GM12878 (cell line): ENCODE data around the gene RFX3. TPM values are rescaled to one million over a fixed set of nuclear protein-coding genes. Genes with fewer than 3 reads are reported as not detected.

ENCODE experiments used
- ATAC-seq: fragments of 200-7000 bp; cut with Tn5 transposase; 3 replicates; pipeline ENCODE4 v1.9.1; 2020; ENCODE audit warnings: mild to moderate bottlenecking, moderate library complexity
- BruUV-seq: library from RNA; stranded (reverse); fragments of 400-500 nt; replicated peaks from 2 replicates; lab custom pipeline; 2021; lab: Mats Ljungman, UMichigan
- CTCF ChIA-PET: fragments of 300-600 bp; sonication (Branson Sonifier 250); formaldehyde crosslinking; extraction: SDS; loops from one replicate; lab custom pipeline; 2021; ENCODE audit warnings: inconsistent platforms; lab: Yijun Ruan, JAX
- POLR2A ChIA-PET: fragments of 350-600 bp; formaldehyde crosslinking; extraction: SDS; loops from one replicate; lab custom pipeline; 2021; ENCODE audit warnings: inconsistent platforms; lab: Charles Lee
- RAD21 ChIA-PET: fragments of 300-600 bp; sonication (Branson Sonifier 250); formaldehyde crosslinking; loops from one replicate; lab custom pipeline; 2023; ENCODE audit warnings: antibody characterized with exemption; ENCODE audit not compliant: unreplicated experiment; lab: Charles Lee
- SMC1A ChIA-PET: fragments of 300-600 bp; sonication (Branson Sonifier 250); formaldehyde crosslinking; loops from one replicate; lab custom pipeline; 2023; ENCODE audit not compliant: unreplicated experiment, uncharacterized antibody; lab: Charles Lee
- DNase-seq: peaks from one replicate; pipeline ENCODE4 v3.0.0-alpha.2; 2011; ENCODE audit warnings: low read depth, low spot score
- FAIRE-seq: peaks from 3 replicates; lab custom pipeline; 2011; peaks lifted over from hg19 to GRCh38; lab: Jason Lieb, UNC
- H2AFZ ChIP-seq: 2 replicates; pipeline ENCODE4 v1.6.0; 2011; ENCODE audit warnings: low read depth, low read length, control low read depth; ENCODE audit not compliant: control insufficient read depth
- H3K27ac ChIP-seq: 2 replicates; pipeline ENCODE4 v1.5.1; 2011; ENCODE audit warnings: control low read depth; ENCODE audit not compliant: control insufficient read depth, insufficient read depth
- H3K27me3 ChIP-seq, 2 experiments: replicated peaks in 1 of 2; 2 replicates each; pipeline versions ENCODE4 v1.6.0 to v1.6.1; 2011; ENCODE audit warnings: low read length in 1 of 2; ENCODE audit not compliant: control insufficient read depth in 2 of 2, insufficient read depth in 2 of 2
- H3K36me3 ChIP-seq, 2 experiments: 2 replicates each; pipeline ENCODE4 v1.5.1; 2011; ENCODE audit warnings: low read length in 1 of 2; ENCODE audit not compliant: control insufficient read depth in 2 of 2, insufficient read depth in 2 of 2
- H3K4me1 ChIP-seq: 2 replicates; pipeline ENCODE4 v1.6.1; 2011; ENCODE audit warnings: mild to moderate bottlenecking, low read length, moderate library complexity, mixed read lengths; ENCODE audit not compliant: control insufficient read depth, insufficient read depth
- H3K4me2 ChIP-seq: 2 replicates; pipeline ENCODE4 v1.6.0; 2011; ENCODE audit warnings: control low read depth; ENCODE audit not compliant: control insufficient read depth, insufficient read depth
- H3K4me3 ChIP-seq: fragments of 200-600 bp; sonication (generic); 2 replicates; pipeline ENCODE4 v1.5.1; 2016
- H3K79me2 ChIP-seq: 2 replicates; pipeline ENCODE4 v1.6.0; 2011; ENCODE audit warnings: low read length; ENCODE audit not compliant: control insufficient read depth, insufficient read depth
- H3K9ac ChIP-seq: 2 replicates; pipeline ENCODE4 v1.8.0; 2011; ENCODE audit warnings: low read length, control low read depth, mixed read lengths; ENCODE audit not compliant: control insufficient read depth, insufficient read depth
- H3K9me3 ChIP-seq: replicated peaks from 3 replicates; pipeline ENCODE4 v1.5.1; 2011; ENCODE audit warnings: mild to moderate bottlenecking, low read length; ENCODE audit not compliant: control insufficient read depth, insufficient read depth
- H4K20me1 ChIP-seq: 2 replicates; pipeline ENCODE4 v1.6.0; 2011; ENCODE audit not compliant: control insufficient read depth, insufficient read depth
- BCL11A ChIP-seq: IDR thresholded peaks from 2 replicates; pipeline ENCODE4 v1.6.1; 2011; ENCODE audit warnings: low read depth, low read length
- BHLHE40 ChIP-seq, 2 experiments: fragments of 450-650 bp in 1 of 2; IDR thresholded peaks; 2 replicates each; pipeline ENCODE4 v1.6.1; 2011 to 2017; ENCODE audit warnings: low read depth in 2 of 2, borderline replicate concordance in 1 of 2, improper control_type of control experiment in 1 of 2, low read length in 1 of 2, mild to moderate bottlenecking in 1 of 2
- CHD1 ChIP-seq: IDR thresholded peaks from 2 replicates; pipeline ENCODE4 v1.6.1; 2012; ENCODE audit warnings: low read depth, low read length, improper control_type of control experiment
- ESRRA ChIP-seq: IDR thresholded peaks from 2 replicates; pipeline ENCODE4 v1.6.1; 2012; ENCODE audit warnings: mild to moderate bottlenecking, low read length, improper control_type of control experiment
- GATAD2B ChIP-seq: fragments of 450-650 bp; conservative IDR thresholded peaks from 2 replicates; pipeline ENCODE4 v1.6.1; 2017; ENCODE audit warnings: low read depth, mild to moderate bottlenecking, moderate library complexity
- JUND ChIP-seq: IDR thresholded peaks from 2 replicates; pipeline ENCODE4 v1.6.1; 2012; ENCODE audit warnings: low read depth, mild to moderate bottlenecking, low read length, improper control_type of control experiment, moderate library complexity
- MEF2B ChIP-seq: fragments of 450-650 bp; IDR thresholded peaks from 2 replicates; pipeline ENCODE4 v1.6.1; 2018; ENCODE audit warnings: mild to moderate bottlenecking, moderate library complexity; ENCODE audit not compliant: partially characterized antibody, poor library complexity, severe bottlenecking
- PAX8 ChIP-seq: fragments of 450-650 bp; IDR thresholded peaks from 2 replicates; pipeline ENCODE4 v1.6.1; 2017; ENCODE audit warnings: mild to moderate bottlenecking, moderate library complexity
- PML ChIP-seq: IDR thresholded peaks from 2 replicates; pipeline ENCODE4 v1.6.1; 2012; ENCODE audit warnings: low read length, inconsistent platforms
- RB1 ChIP-seq: fragments of 450-650 bp; formaldehyde crosslinking; IDR thresholded peaks from 2 replicates; pipeline ENCODE4 v1.6.1; 2017; ENCODE audit warnings: mild to moderate bottlenecking, borderline replicate concordance
- RCOR1 ChIP-seq: conservative IDR thresholded peaks from 2 replicates; pipeline ENCODE4 v1.6.1; 2012; ENCODE audit warnings: low read depth, low read length, improper control_type of control experiment
- RFX5 ChIP-seq: IDR thresholded peaks from 2 replicates; pipeline ENCODE4 v1.6.1; 2011; ENCODE audit warnings: low read depth, low read length, improper control_type of control experiment
- SMAD5 ChIP-seq: IDR thresholded peaks from 2 replicates; pipeline ENCODE4 v1.6.1; 2016; ENCODE audit warnings: antibody characterized with exemption, low read depth
- ZNF217 ChIP-seq: fragments of 450-650 bp; IDR thresholded peaks from 2 replicates; pipeline ENCODE4 v1.6.1; 2017; ENCODE audit warnings: antibody characterized with exemption, mild to moderate bottlenecking
- WGBS: methylation state at CpG from one replicate; pipeline ENCODE4 v1.1.6; 2016; ENCODE audit warnings: low lambda C conversion rate; ENCODE audit not compliant: insufficient replicate concordance, insufficient coverage; ENCODE audit errors: missing lambda C conversion rate; 5-methylcytosine and 5-hydroxymethylcytosine counted together
- in situ Hi-C: fragments of 300-500 bp; cut with MboI; formaldehyde crosslinking; loops from 9 replicates; pipeline ENCODE4 v1.14.3; 2018; ENCODE audit warnings: mixed read lengths
- intact Hi-C: fragments of 100-400 bp; cut with micrococcal nuclease; formaldehyde crosslinking; loops from one replicate; pipeline ENCODE4 v1.14.2; 2022; ENCODE audit not compliant: unreplicated experiment
- polyA plus RNA-seq, 11 experiments: library from polyadenylated mRNA; depleted of rRNA in 4 of 11; unstranded in 6 of 11; stranded (reverse) in 5 of 11; fragments of >200 nt; fragmentation: Nextera tagmentation in 4 of 11; fragmentation: Illumina TruSeq in 1 of 11; extraction: Ambion mirVana in 4 of 11; extraction: Trizol in 1 of 11; gene quantifications; 1 replicate in 1 of 11; 2 replicates in 10 of 11; pipeline versions ENCODE4 v1.2.1 to v1.2.3, GENCODE V29; 2011 to 2016; ENCODE audit warnings: inconsistent platforms in 2 of 11, missing spikeins in 2 of 11, low read depth in 1 of 11
- total RNA-seq, 4 experiments: library from RNA; depleted of rRNA in 3 of 4; stranded (reverse); fragments of >200 nt in 3 of 4; fragmentation: Illumina TruSeq in 1 of 4; extraction: Trizol in 1 of 4; gene quantifications; 2 replicates each; pipeline versions ENCODE4 v1.2.1 to v1.2.3, GENCODE V29; 2013 to 2021
- TF ChIP-seq, protein P1 (sequence below): fragments of 450-650 bp; IDR thresholded peaks from 2 replicates; pipeline ENCODE4 v1.6.1; 2017; ENCODE audit warnings: antibody characterized with exemption, mild to moderate bottlenecking, moderate library complexity
- TF ChIP-seq, protein P2 (sequence below): IDR thresholded peaks from 2 replicates; pipeline ENCODE4 v1.6.1; 2011; ENCODE audit warnings: low read depth, mild to moderate bottlenecking, low read length, moderate library complexity, borderline replicate concordance; ENCODE audit errors: extremely low read depth
- TF ChIP-seq, protein P3 (sequence below): IDR thresholded peaks from 2 replicates; pipeline ENCODE4 v1.6.1; 2012; ENCODE audit warnings: low read depth, low read length, improper control_type of control experiment
- TF ChIP-seq, protein P4 (sequence below): fragments of 450-650 bp; IDR thresholded peaks from 2 replicates; pipeline ENCODE4 v1.6.1; 2017; ENCODE audit warnings: low read depth, mild to moderate bottlenecking, moderate library complexity

The RFX3 gene
- total and polyA plus RNA-seq, 10 of the 15 experiments (the other 5 are each of a cell fraction or from before 2014, with no cell fraction given) = 1.2 to 26.4 (median 6.7) TPM

DNA sequence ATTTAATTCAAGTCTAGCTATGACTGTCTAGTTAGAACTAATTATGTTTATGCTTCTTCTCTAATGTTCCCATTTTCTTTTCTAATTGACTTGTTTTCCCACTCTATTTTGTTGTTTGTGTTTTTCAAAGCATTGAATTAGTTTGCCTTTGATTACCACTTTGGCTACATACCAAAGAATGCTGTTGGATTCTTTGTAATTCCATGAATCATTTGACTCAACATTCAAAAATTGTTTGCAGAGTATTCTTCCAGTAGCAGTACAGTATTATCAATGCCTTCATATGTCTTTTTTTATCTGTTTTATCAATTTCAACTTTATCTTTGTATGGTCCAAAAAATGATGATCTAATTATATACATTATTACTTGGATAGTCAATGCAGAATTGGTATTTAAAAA lies 288.7 kb downstream of the RFX3 start (continued):
- TF ChIP-seq, protein P1, sequence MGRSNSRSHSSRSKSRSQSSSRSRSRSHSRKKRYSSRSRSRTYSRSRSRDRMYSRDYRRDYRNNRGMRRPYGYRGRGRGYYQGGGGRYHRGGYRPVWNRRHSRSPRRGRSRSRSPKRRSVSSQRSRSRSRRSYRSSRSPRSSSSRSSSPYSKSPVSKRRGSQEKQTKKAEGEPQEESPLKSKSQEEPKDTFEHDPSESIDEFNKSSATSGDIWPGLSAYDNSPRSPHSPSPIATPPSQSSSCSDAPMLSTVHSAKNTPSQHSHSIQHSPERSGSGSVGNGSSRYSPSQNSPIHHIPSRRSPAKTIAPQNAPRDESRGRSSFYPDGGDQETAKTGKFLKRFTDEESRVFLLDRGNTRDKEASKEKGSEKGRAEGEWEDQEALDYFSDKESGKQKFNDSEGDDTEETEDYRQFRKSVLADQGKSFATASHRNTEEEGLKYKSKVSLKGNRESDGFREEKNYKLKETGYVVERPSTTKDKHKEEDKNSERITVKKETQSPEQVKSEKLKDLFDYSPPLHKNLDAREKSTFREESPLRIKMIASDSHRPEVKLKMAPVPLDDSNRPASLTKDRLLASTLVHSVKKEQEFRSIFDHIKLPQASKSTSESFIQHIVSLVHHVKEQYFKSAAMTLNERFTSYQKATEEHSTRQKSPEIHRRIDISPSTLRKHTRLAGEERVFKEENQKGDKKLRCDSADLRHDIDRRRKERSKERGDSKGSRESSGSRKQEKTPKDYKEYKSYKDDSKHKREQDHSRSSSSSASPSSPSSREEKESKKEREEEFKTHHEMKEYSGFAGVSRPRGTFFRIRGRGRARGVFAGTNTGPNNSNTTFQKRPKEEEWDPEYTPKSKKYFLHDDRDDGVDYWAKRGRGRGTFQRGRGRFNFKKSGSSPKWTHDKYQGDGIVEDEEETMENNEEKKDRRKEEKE = no peak
- no peak for TF ChIP-seq MEF2B
- no peak for TF ChIP-seq ZNF217
- TF ChIP-seq, protein P2, sequence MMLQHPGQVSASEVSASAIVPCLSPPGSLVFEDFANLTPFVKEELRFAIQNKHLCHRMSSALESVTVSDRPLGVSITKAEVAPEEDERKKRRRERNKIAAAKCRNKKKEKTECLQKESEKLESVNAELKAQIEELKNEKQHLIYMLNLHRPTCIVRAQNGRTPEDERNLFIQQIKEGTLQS = no peak
- no peak for TF ChIP-seq PAX8
- TF ChIP-seq RFX5 = no peak

DNA sequence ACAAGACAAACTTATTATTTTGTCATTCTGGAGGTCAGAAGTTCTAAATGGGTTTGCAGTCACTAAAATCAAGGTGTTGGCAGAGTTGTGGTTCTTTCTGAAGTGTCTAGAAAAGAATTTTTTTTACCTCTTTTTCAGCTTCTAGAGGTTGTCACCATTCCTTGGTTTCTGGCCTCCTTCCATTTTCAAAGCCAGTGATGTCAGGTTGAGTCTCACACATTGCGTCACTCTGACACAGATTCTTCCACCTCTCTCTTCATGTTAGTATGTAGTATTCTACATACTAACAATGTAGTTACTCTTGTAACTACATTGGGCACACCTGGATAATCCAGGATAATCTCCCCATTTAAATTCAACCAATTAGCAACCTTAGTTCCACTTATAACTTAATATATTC lies 290.3 kb downstream of the RFX3 start:
- Histone ChIP-seq H3K36me3 (no peaks in the 10 kb centered on the region), H3K4me2 (no peak overlapping the region), H4K20me1 (no peaks in the 10 kb centered on the region), H3K79me2 (no peaks in the 10 kb centered on the region), H3K27me3 (no peaks in the 10 kb centered on the region), H3K27ac (no peak overlapping the region), H3K4me3 (no peak overlapping the region), H3K4me1 (no peaks in the 10 kb centered on the region), H3K9ac (no peak overlapping the region), H2AFZ (no peak overlapping the region), H3K9me3 (no peaks in the 10 kb centered on the region)
- ChIA-PET RAD21 (no interaction called here), CTCF (interaction anchor here (3.0 kb wide), 1 partner anchor 205 kb away, joined by 21 read pairs; no protein-coding TSS in a partner anchor), SMC1A (interaction anchor here (1.4 to 2.5 kb wide), 2 partner anchors 10 to 205 kb away, joined by 4 to 15 read pairs; no protein-coding TSS in a partner anchor), POLR2A (interaction anchor here (0.6 kb wide), 1 partner anchor 125 kb away, joined by 3 read pairs; no protein-coding TSS in a partner anchor)
- in situ Hi-C loops = loop anchor here (5.0 kb wide), 1 partner anchor 207 kb away; no protein-coding TSS in a partner anchor
- FAIRE-seq = no peak
- no peak for ATAC-seq
- DNase-seq = no peak
- 100% methylated on average over 1 of the region's 1 CpG for WGBS
- TF ChIP-seq PML = no peak
- TF ChIP-seq ESRRA = no peak
- TF ChIP-seq, protein P2 = no peak
- TF ChIP-seq, protein P3, sequence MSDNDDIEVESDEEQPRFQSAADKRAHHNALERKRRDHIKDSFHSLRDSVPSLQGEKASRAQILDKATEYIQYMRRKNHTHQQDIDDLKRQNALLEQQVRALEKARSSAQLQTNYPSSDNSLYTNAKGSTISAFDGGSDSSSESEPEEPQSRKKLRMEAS = no peak
- TF ChIP-seq CHD1 = no peak
- no peak for TF ChIP-seq SMAD5
- TF ChIP-seq BHLHE40 (IDR thresholded peaks at IDR 0.05; ENCODE audit: borderline replicate concordance in 1 of 2, low read depth in 2 of 2, low read length in 1 of 2) = no peak
- TF ChIP-seq RCOR1 = no peak
- TF ChIP-seq GATAD2B = no peak
- TF ChIP-seq JUND = no peak
- TF ChIP-seq, protein P4, sequence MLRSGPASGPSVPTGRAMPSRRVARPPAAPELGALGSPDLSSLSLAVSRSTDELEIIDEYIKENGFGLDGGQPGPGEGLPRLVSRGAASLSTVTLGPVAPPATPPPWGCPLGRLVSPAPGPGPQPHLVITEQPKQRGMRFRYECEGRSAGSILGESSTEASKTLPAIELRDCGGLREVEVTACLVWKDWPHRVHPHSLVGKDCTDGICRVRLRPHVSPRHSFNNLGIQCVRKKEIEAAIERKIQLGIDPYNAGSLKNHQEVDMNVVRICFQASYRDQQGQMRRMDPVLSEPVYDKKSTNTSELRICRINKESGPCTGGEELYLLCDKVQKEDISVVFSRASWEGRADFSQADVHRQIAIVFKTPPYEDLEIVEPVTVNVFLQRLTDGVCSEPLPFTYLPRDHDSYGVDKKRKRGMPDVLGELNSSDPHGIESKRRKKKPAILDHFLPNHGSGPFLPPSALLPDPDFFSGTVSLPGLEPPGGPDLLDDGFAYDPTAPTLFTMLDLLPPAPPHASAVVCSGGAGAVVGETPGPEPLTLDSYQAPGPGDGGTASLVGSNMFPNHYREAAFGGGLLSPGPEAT = no peak
- TF ChIP-seq RB1 = no peak
- TF ChIP-seq BCL11A = no peak
- BruUV-seq = no TSS peak
- intact Hi-C loops = no loop called here
